ENCODE data around the gene RNF217.
"Not testable (repeated sequence)": the region's sequence is repeated elsewhere in the genome, so short reads cannot be mapped to it uniquely, and the experiment has no call there.

RNF217 gene

DNA sequence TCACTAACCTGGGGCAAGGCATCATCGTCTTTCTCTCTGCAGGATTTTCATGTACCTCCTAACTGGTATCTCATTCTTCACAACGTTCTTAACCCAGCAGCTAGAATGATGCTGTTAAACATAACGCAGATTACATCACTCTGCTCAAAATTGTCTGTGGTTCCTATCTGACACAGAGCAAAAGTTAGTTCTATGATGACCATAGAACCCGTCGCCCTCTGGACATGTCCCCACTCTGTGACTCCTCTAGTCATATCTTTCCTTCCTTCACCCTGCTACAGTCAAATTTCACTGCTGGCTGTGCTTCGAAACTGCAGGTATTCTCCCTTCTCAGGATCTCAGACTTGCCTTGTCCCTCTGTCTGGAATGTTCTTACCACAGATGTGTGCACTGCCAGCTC is 103.9 kb downstream of the RNF217 start:
- DNase-seq: no peak

GRCh38 chr6:125066964-125067363 is 104.7 kb downstream of the RNF217 start:
- DNase-seq: no peak

DNA sequence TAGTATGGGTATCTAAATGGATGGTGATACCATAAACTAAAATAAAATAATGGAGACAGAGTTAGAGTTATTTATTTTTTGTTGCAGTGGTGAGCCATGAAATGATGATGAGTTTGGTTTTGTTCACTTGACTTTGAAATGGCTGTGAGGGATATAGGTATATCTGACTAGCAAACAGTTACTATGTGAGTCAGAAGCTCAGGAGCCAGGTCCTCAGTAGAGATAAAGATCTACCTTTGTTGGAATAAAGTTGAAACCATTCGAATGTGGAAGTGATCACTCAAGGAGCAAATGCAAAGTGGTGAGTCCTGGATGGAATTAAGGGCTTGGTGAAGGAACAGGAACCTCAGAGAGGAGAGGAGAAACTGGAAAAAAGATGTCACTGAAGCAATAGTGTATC is 105.3 kb downstream of the RNF217 start:
- DNase-seq: no peak

DNA sequence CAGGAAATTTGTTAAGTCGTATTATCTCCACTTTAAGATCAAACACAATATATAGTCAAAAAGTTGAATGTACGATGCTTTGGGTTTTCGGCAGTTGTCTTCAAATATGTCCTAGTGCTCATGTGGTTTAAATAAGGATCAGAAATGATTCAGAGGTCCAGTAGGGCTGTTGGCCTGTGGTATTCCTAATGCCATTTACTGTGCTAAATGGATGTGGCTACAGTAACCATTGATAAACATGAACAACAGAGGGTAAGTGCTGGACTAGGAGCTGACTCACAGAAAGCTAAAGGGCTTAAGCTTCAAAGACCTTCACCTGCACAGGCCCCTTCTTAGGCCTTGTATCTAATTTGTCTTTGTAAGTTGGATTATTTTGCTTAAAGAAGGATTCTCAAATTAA is 110.8 kb downstream of the RNF217 start:
- no peak for DNase-seq

GRCh38 chr6:125074120-125074519 is 111.9 kb downstream of the RNF217 start:
- no peak for DNase-seq

DNA sequence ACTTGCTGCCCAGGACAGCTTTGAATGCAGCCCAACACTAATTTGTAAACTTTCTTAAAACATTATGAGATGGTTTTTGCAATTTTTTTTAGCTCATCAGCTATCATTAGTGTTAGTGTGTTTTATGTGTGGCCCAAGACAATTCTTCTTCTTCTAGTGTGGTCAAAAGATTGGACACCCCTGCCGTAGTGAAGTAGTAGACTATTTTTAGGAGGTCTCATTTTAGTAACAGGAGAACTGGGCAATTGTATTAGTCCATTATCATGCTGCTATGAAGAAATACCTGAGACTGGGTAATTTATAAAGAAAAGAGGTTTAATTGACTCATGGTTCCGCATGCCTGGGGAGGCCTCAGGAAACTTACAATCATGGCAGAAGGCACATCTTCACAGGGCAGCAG is 112.8 kb downstream of the RNF217 start:
- DNase-seq: not testable (repeated sequence)

- DNase-seq: no peak
Observed at GRCh38 chr6:125075741-125076481, 113.7 kb downstream of the RNF217 start.

DNA sequence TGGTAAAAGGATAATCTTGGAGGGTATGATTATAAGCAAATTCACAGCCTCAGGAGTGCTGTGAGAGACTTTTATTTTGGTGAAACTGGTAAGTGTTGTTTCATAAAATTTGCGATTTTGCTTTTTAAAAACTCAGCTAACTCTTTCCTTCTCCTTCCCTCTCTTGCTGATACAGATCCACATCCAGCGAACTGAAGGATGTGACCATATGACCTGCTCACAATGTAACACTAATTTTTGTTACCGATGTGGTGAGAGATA is 114.2 kb downstream of the RNF217 start:
- no peak for DNase-seq

GRCh38 chr6:125077453-125077852 is 115.2 kb downstream of the RNF217 start:
- DNase-seq: no peak

DNA sequence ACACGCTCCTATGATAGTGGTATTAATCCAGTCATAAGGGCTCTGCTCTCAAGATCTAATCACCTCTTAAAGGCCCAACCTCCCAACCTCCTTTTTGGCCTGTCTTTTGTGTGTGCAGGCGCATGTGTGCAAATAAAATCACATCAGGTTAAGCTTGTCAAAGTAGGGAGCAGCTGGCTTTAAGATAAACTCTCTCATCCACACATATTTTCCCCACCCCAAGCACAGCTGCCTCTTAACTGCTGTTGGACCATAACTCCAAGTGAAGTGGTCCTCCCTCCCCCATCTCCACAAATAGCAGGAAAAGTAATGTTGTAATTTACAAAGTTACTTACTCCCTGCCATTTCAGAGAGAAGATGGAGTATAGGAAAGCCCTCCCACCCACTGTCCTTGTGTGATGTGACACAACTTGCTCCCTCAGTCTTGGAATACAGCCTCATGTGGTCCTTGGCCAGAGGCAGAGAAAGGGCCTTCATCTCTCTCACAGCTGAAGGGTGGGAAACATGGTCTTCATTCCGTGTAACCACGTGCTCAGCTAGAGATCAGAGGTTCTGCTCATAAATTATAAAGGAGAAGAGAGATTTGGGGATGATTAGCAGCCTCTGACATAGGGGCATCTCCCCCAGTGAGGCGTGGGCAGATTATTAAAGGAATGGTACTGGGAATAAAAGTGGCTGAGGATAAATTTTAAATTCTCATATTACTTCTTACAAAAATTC is 116.5 kb downstream of the RNF217 start:
- no peak for DNase-seq

DNA sequence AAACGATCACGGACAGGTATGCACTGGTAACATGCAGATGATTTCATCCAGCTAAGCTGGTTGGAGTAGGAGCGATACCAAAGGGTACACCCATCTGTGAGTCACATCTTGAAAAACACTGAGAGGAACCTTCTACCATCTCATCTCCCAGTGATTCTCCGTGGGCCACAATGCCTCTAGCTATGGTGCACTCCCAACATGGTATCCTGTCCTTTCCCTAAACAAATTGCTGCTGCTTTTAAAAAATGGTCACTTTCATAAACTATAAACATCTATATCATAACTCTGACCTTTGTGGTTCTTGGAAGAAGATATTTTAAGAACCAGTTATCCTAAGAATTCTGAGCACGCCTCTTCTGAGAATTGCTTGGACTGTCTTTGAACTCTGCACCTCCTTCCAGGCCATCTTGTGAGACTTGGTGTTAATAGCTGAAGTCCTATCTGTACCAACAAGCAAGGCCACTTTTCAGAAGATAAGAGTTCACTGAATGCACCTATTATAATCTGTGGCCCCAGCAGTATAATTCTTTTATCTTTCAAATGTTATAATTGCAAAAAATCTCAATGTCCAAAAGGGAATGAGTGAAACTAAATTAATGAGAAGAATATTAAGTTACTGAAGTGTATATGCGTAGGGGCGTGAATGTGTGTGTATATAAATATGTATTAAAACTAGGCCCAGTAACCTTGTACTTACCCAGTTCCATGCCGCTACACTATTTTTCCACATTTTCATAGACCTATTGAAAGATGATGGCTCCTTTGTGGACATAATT is 120.9 kb downstream of the RNF217 start:
- DNase-seq: no peak

DNA sequence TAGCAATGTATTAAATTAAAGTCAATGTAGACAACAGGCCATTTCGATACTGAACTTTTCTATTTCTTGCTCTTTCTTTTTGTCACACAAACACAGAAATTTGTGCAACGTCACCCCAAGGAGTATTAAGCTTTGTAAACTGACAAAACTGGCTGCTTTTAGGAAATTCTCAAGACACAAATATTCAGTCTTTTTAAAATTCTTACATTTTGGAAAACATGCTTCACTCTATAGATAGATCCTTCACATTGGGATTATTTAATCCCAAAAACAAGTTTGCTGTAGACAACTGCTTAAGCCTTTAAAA is 121.4 kb downstream of the RNF217 start:
- no peak for DNase-seq

- DNase-seq: no peak
Observed at GRCh38 chr6:125086716-125087115, 124.5 kb downstream of the RNF217 start.

GRCh38 chr6:125088963-125089362 is 126.7 kb downstream of the RNF217 start:
- no peak for DNase-seq

DNA sequence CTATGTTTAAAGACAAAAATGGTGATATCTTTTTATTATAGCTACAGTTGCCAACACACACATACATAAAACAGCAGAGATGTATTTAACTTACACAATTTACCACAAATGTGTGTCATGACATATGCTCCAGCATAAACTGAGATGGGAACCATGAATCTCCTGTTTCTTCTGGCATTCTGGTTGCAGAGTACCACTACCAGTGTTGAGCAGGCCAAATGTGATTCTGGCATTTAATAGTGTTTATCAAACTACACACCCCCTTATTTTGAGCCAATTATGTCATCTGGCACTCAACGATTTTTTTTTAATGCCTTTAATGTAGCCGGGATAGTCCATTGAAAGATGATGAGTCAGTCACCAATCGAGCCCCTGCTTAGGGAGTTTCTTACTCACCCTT is 132.3 kb downstream of the RNF217 start:
- no peak for DNase-seq

DNA sequence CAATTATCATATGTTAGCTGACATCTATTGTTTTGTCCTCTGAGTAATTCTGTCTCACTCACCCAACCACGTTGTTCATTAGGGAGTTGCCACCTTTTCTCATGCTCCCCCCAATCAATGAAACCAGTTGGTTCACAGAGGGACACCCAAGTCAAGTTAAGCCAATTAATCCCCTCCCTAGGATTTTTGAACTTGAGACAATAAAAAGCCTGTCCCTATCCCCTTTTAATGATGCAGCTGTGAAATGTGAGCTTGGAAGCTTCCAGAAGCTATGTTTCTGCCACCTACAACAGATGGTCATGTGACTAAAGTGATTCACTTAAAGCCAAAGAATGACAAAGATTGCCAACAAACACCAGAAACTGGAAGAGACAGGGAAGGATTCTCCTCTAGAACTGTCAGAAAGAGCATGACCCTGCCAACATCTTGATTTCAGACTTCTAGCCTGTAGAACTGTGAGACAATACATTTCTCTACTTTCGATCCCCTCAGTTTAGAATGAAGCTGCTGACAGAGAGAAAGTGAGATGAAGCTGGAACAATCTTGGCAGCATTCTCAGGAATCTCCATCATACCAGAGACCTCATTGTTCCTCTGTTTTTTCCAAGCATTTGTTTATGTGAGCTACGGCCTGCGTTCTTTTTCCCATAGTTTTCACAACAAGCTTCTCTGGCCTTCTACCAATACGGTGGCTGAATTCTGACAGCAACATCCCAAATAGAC is 133.5 kb downstream of the RNF217 start:
- DNase-seq: no peak

DNA sequence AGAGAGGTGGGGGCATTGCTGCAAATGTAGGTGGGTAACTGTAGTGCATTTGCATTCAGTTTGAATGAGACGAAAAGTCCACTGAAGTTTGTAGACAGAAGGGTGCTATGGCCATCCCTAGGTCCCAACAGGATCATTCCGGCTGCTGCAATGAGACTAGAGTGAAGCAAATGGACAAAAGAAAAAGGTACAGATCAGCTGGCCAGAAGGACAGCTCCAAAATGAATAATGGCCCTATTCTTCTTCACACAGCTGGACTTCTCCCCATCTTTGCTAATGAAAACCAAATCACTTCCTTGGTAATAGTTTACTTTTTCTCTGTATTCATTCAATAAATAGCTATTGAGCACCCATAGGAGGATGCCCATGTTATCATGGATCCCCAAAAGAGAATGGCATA is 134.9 kb downstream of the RNF217 start:
- DNase-seq: no peak

DNA sequence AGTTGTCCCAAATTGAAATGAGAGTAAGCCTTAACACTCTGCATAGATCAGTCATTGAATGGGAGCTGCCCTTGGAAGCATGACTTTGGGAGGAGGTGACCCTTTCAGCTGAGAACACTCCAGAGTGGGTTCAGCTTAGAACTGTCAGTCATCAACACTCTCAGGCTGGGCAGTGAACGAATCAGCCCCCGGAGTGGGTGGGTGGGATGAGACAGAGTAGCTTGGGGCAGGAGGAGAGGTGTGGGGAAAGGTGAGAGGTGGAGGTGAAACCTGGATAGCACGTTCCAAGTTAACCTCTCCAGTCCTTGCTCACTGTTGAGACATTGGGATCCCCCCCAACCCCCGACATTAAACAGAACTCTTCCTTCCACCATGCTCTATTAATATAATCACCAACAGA is 136.0 kb downstream of the RNF217 start:
- DNase-seq: no peak

- DNase-seq: no peak
Observed at GRCh38 chr6:125099211-125100073, 137.2 kb downstream of the RNF217 start.

GRCh38 chr6:125100074-125100652 is 137.9 kb downstream of the RNF217 start:
- DNase-seq: no peak

DNA sequence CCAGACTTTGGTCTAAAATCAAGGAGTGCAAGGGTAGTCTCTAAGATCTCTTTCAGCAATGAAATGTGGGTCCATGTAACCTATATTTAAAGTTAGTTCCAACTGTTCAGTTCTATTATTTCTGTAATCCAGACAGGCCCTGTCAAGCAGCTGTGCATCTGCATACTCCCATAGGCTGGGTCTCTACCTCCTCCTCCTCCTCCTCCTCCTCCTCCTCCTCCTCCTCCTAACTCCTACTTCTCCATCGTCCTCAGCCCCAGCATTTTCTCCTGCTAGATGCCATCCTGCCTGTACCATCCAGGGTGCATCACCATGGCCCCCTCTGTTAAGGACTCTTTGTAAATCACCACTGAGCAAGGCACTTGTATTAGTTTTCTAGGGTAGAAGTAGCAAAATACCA is 138.9 kb downstream of the RNF217 start:
- no peak for DNase-seq

DNA sequence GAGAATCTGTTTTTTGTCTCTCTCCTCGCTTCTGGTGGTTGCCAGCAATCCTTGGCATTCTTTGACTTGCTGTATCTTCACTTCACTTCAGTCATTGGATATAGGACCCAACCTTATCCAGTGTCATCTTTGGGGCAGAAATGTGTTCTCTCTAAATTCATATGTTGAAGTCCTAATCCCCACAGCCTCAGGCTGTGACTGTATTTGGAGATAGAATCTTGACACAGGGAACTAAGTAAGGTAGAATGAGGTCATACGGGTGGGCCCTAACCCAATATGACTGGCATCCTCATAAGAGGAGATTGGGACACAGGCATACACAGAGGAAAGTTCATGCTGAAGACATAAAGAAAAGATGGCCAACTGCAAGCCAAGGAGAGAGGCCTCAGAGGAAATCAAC is 139.4 kb downstream of the RNF217 start:
- DNase-seq: no peak

Measured in cerebellar nuclear complex (tissue), 1 donor.